B cell (primary cell): Measurements from ENCODE around the gene HYLS1. TPM values are rescaled to one million over a fixed set of nuclear protein-coding genes. Genes with fewer than 3 reads are reported as not detected.

Experiments
- ATAC-seq: fragments of 200-7000 bp; cut with Tn5 transposase; one replicate; pipeline ENCODE4 v1.10.0; 2021; ENCODE audit warnings: low read depth, mild to moderate bottlenecking, moderate number of reproducible peaks, moderate library complexity
- CTCF ChIA-PET: fragments of 350-600 bp; sonication (Branson Sonifier 250); formaldehyde crosslinking; loops from one replicate; lab custom pipeline; 2021; ENCODE audit warnings: antibody characterized with exemption, inconsistent platforms; lab: Charles Lee
- POLR2A ChIA-PET: fragments of 350-600 bp; sonication (Branson Sonifier 250); formaldehyde crosslinking; loops from one replicate; lab custom pipeline; 2021; ENCODE audit warnings: antibody characterized with exemption; lab: Charles Lee
- DNase-seq: peaks from one replicate; pipeline ENCODE4 v3.0.0; 2013
- H2AFZ ChIP-seq: 2 replicates; pipeline ENCODE4 v1.6.1; 2012; ENCODE audit warnings: mild to moderate bottlenecking, low read depth, low read length; ENCODE audit not compliant: insufficient read depth, poor library complexity, severe bottlenecking
- H3K27ac ChIP-seq, 2 donors: 1 replicate in 1 of 2; 2 replicates in 1 of 2; pipeline ENCODE4 v1.5.1; 2012 to 2013; ENCODE audit warnings: low read length in 2 of 2, mild to moderate bottlenecking in 2 of 2, moderate library complexity in 1 of 2
- H3K27me3 ChIP-seq, 4 experiments: fragments of 200-600 bp in 1 of 4; sonication (generic) in 1 of 4; replicated peaks in 1 of 4; 1 replicate in 2 of 4; 2 replicates in 2 of 4; pipeline versions ENCODE4 v1.6.1 to v1.7.0; 2013 to 2016; ENCODE audit warnings: low read length in 3 of 4, mild to moderate bottlenecking in 2 of 4, mixed read lengths in 1 of 4, moderate library complexity in 1 of 4; ENCODE audit not compliant: insufficient read depth in 4 of 4, control insufficient read depth in 3 of 4; ENCODE audit errors: control extremely low read depth in 1 of 4
- H3K36me3 ChIP-seq, 2 experiments: replicated peaks in 1 of 2; 1 replicate in 1 of 2; 2 replicates in 1 of 2; pipeline versions ENCODE4 v1.6.1 to v1.7.1; 2013; ENCODE audit warnings: low read length in 1 of 2; ENCODE audit not compliant: insufficient read depth in 2 of 2, control insufficient read depth in 1 of 2; ENCODE audit errors: control extremely low read depth in 1 of 2, extremely low read depth in 1 of 2
- H3K4me1 ChIP-seq, 2 donors: fragments of 200-600 bp in 1 of 2; sonication (generic) in 1 of 2; 1 replicate in 1 of 2; 2 replicates in 1 of 2; pipeline versions ENCODE4 v1.5.1 to v1.6.1; 2013 to 2017; ENCODE audit warnings: low read length in 2 of 2; ENCODE audit not compliant: control insufficient read depth in 2 of 2, insufficient read depth in 2 of 2
- H3K4me2 ChIP-seq: replicated peaks from 2 replicates; pipeline ENCODE3; 2012; ENCODE audit warnings: mild to moderate bottlenecking, low read depth, low read length; ENCODE audit not compliant: poor library complexity, severe bottlenecking
- H3K4me3 ChIP-seq, 5 experiments: fragments of 200-600 bp in 1 of 5; sonication (generic) in 1 of 5; 1 replicate in 3 of 5; 2 replicates in 2 of 5; pipeline versions ENCODE4 v1.5.1 to v1.7.0; 2011 to 2016; ENCODE audit warnings: low read length in 4 of 5, mild to moderate bottlenecking in 4 of 5, low read depth in 2 of 5, control low read depth in 1 of 5, moderate library complexity in 1 of 5; ENCODE audit not compliant: insufficient read depth in 1 of 5; ENCODE audit errors: control extremely low read depth in 1 of 5, extremely low read depth in 1 of 5
- H3K79me2 ChIP-seq: fragments of 200-600 bp; sonication (generic); one replicate; pipeline ENCODE4 v1.6.0; 2016; ENCODE audit warnings: low read length; ENCODE audit not compliant: control insufficient read depth, insufficient read depth
- H3K9ac ChIP-seq: fragments of 200-600 bp; sonication (generic); 2 replicates; pipeline ENCODE4 v1.6.1; 2017; ENCODE audit warnings: mild to moderate bottlenecking, low read length, moderate library complexity
- H3K9me3 ChIP-seq, 3 donors: one replicate each; pipeline versions ENCODE4 v1.6.1 to v1.7.1; 2013; ENCODE audit warnings: low read length in 2 of 3; ENCODE audit not compliant: control insufficient read depth in 2 of 3, insufficient read depth in 1 of 3; ENCODE audit errors: control extremely low read depth in 1 of 3
- H4K20me1 ChIP-seq: 2 replicates; pipeline ENCODE4 v1.6.0; 2012; ENCODE audit warnings: mild to moderate bottlenecking, low read length; ENCODE audit not compliant: insufficient read depth, control insufficient read depth, poor library complexity, severe bottlenecking
- H3K27ac Mint-ChIP-seq: one replicate; pipeline ENCODE4 v1.8.0; 2021; ENCODE audit warnings: mixed read lengths
- H3K27me3 Mint-ChIP-seq: one replicate; pipeline ENCODE4 v1.8.0; 2021; ENCODE audit warnings: mixed read lengths
- H3K4me1 Mint-ChIP-seq: one replicate; pipeline ENCODE4 v1.8.0; 2021; ENCODE audit warnings: mixed read lengths
- H3K4me3 Mint-ChIP-seq: one replicate; pipeline ENCODE4 v1.8.0; 2021; ENCODE audit warnings: mixed read lengths
- H3K9me3 Mint-ChIP-seq: one replicate; pipeline ENCODE4 v1.8.0; 2022; ENCODE audit warnings: mixed read lengths; ENCODE audit not compliant: insufficient read depth
- EZH2 ChIP-seq: IDR thresholded peaks from 2 replicates; pipeline ENCODE4 v1.6.1; 2012; ENCODE audit warnings: borderline replicate concordance, low read depth, mild to moderate bottlenecking, moderate library complexity, low read length; ENCODE audit not compliant: insufficient read depth, poor library complexity, severe bottlenecking
- WGBS: methylation state at CpG from one replicate; pipeline ENCODE4 v1.1.5; 2013; ENCODE audit warnings: missing lambda C conversion rate; ENCODE audit not compliant: insufficient coverage; 5-methylcytosine and 5-hydroxymethylcytosine counted together
- intact Hi-C: fragments of 100-400 bp; cut with micrococcal nuclease; formaldehyde crosslinking; loops from one replicate; pipeline ENCODE4 v1.10.0; 2022
- polyA plus RNA-seq: library from polyadenylated mRNA; depleted of rRNA; stranded (reverse); fragments of >200 nt; gene quantifications from 2 replicates; pipeline ENCODE4 v1.2.3, GENCODE V29; 2012
- total RNA-seq, 2 donors: library from RNA; stranded (reverse); fragments of 120-200 nt in 1 of 2; gene quantifications; 1 replicate in 1 of 2; 2 replicates in 1 of 2; pipeline versions ENCODE4 v1.2.3 to v1.2.4, GENCODE V29; 2013 to 2022
- TF ChIP-seq, protein P1 (sequence below): fragments of 200-600 bp; IDR thresholded peaks from one replicate; pipeline ENCODE4 v1.8.0; 2022; ENCODE audit warnings: antibody characterized with exemption, mild to moderate bottlenecking

Gene HYLS1
- total and polyA plus RNA-seq, 2 donors (not counting 1 experiment from before 2014, with no cell fraction given), result 3.1 to 9.4 TPM

DNA sequence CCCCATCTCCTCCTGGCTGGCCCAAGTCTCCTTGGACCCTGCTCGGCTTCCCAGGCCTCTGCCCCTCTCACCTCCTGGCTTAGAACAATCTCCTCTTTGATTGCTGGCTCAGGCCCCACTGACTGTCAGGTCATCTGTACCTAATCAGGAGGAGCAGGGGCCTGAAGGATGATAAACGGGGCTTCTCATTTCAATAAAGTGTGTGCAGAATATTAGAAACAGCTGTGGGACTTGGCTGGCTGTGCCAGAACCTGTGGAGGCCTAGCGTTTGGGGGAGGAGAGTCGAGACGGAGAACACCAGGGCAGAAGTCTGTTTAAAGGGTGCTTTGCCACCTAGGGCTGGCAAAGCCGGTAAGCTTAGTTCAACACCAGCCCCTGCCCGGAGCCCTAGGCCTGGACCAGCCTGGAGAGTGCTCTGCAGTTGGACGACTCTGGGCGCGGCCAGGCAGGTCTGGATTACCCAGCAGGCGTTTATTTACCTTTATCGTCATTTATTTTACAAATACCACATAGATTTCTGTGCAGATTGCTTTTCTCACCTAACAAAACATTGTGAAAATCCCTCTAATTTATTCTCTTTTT, 48.2 kb downstream of the HYLS1 start:
- H3K4me3 Mint-ChIP-seq, result no peak overlapping the region
- no peak for DNase-seq
- H3K9me3 Mint-ChIP-seq, result no peaks in the 10 kb centered on the region
- H3K4me2 ChIP-seq, result no peak overlapping the region
- TF ChIP-seq, protein P1, sequence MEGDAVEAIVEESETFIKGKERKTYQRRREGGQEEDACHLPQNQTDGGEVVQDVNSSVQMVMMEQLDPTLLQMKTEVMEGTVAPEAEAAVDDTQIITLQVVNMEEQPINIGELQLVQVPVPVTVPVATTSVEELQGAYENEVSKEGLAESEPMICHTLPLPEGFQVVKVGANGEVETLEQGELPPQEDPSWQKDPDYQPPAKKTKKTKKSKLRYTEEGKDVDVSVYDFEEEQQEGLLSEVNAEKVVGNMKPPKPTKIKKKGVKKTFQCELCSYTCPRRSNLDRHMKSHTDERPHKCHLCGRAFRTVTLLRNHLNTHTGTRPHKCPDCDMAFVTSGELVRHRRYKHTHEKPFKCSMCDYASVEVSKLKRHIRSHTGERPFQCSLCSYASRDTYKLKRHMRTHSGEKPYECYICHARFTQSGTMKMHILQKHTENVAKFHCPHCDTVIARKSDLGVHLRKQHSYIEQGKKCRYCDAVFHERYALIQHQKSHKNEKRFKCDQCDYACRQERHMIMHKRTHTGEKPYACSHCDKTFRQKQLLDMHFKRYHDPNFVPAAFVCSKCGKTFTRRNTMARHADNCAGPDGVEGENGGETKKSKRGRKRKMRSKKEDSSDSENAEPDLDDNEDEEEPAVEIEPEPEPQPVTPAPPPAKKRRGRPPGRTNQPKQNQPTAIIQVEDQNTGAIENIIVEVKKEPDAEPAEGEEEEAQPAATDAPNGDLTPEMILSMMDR, result no peak
- no peak for TF ChIP-seq EZH2
- H3K9me3 ChIP-seq, result no peaks in the 10 kb centered on the region
- no peak overlapping the region for H3K9ac ChIP-seq
- no peaks in the 10 kb centered on the region for H3K79me2 ChIP-seq
- H3K27me3 ChIP-seq, result no peaks in the 10 kb centered on the region
- POLR2A ChIA-PET, result no interaction called here
- no peak overlapping the region for H2AFZ ChIP-seq
- no peak overlapping the region for H3K27ac ChIP-seq
- WGBS, result 84% methylated on average over 12 of the region's 12 CpGs
- H3K4me1 Mint-ChIP-seq, result no peaks in the 10 kb centered on the region
- ATAC-seq, result no peak
- H4K20me1 ChIP-seq, result no peaks in the 10 kb centered on the region
- H3K4me1 ChIP-seq, result no peaks in the 10 kb centered on the region
- H3K36me3 ChIP-seq, result no peaks in the 10 kb centered on the region
- H3K4me3 ChIP-seq, result no peak overlapping the region
- CTCF ChIA-PET, result no interaction called here
- intact Hi-C loops, result no loop called here
- H3K27ac Mint-ChIP-seq, result no peak overlapping the region
- peaks cover 2% of the 10 kb centered on the region for H3K27me3 Mint-ChIP-seq

DNA sequence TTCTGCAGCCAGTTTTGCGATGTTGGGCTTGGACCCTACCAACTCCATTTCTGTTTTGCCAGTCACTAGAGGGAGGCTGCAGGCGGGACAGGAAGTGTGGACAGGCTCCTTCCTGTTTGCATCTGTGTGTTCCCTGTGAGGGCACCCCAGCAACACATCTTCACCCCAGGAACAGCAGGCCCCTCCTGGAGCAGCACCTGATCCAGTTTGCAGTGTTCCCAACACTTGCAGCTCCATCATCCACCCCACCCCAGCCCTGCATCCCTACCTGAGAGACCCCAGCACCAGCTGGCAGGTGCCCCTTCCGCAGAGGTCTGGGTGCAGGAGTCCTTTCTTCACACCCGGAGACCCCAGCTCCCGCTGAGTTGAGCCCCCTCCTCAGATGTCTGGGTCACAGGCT, 51.0 kb downstream of the HYLS1 start:
- Histone ChIP-seq H3K4me1 (no peaks in the 10 kb centered on the region), H3K27me3 (peaks cover 0 to 4% (median 0%) of the 10 kb centered on the region in 4 experiments), H2AFZ (no peak overlapping the region), H3K4me2 (no peak overlapping the region), H3K9me3 (no peaks in the 10 kb centered on the region), H4K20me1 (no peaks in the 10 kb centered on the region), H3K36me3 (no peaks in the 10 kb centered on the region), H3K4me3 (no peak overlapping the region), H3K79me2 (no peaks in the 10 kb centered on the region), H3K27ac (no peak overlapping the region), H3K9ac (no peak overlapping the region)
- POLR2A ChIA-PET, result no interaction called here
- Mint-ChIP-seq H3K27me3 (no peaks in the 10 kb centered on the region), H3K27ac (no peak overlapping the region), H3K9me3 (no peaks in the 10 kb centered on the region), H3K4me3 (no peak overlapping the region), H3K4me1 (no peaks in the 10 kb centered on the region)
- intact Hi-C loops, result no loop called here
- no peak for ATAC-seq
- CTCF ChIA-PET, result no interaction called here
- TF ChIP-seq EZH2, result no peak
- TF ChIP-seq, protein P1, result no peak
- no peak for DNase-seq
- 93% methylated on average over 5 of the region's 5 CpGs for WGBS
